Measurements from ENCODE around the gene TWF2. TPM values are rescaled to one million over a fixed set of nuclear protein-coding genes. Genes with fewer than 3 reads are reported as not detected.

TWF2 gene
- total RNA-seq, 1 experiment from 2014 or later, result 136 TPM

DNA sequence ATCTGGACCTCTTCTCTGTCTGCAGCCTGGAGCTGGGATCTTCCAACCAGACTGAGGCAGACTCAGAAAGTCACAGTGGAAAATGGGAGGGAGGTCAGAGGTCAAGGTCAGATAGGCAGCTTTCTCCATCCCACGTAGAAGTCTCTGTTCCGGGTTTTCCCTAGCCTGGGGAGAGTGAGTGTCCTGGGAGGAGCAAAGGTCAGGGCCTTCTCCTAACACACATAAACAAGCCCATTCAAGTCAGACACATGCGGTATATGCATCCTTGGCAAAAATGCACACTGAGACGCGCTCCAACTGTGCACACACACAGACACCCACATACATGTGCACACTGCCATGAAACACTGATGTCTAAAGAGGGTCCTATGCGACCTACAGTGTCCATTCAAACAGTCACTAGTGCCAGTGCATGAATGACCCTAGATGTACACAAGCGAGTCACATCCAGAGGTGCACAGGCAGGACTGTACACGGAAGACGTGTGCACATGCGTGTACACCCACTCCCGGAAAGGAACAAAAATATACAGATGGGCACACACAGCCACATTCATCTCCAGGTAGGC, 681 bp downstream of the TWF2 start:
- no peak for DNase-seq (ENCODE audit: low read depth)

DNA sequence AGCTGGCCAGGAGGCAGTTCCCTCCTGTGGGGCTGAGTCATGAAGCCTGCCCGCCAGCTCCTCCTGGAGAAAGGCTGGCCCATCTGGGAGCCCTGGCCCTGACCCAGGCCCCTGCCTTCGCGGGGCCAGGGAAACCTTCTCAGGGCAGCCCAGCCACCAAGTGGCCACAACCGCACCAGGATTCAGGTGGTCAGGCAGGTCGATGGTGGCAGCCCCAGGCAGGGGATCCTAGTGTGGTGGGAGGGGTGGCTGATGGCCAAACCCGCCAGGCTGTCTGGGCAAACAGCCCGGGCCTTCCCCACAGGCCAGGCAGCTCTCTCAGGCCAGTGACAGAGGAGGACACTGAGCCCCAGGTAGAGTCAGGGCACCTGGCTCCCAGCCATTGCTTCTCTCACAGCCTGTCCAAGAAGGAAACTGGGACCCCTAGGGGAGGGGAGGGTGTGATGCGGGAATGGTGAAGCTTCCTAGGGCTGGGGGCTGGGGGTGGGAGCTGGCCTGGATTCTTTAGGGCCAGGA, 1.2 kb downstream of the TWF2 start:
- peak; percentile 81 for DNase-seq (ENCODE audit: low read depth)

DNA sequence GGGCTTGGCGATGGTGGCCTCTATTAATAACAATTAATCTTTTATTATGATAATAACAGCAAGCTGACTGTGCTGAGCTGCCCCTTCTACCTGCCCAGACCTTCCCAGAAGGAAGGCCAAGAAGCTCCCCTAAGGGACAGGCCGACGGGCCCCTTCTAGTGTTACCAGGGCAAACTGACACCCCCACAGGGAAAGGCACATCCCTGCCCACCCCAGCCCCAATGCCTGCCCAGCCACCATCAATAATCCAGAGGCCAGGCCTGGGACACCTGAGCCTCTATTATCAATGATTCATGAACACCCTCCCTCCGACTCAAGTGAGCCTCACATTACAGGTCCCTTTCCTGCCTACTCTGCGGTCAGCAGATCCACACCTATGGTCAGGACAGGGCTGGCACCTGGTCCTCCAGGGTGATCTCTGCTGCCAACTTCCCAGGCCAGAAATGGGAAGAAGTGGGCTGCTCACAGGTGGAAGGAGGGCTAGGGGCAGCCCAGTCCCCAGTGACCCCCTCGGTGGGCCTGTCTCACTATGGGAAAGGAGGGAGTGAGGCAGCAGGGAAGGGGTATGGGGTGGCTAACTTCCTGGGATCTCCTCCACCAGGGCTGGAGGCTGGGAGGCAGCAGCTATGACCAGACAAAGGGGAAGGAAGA, 1.8 kb downstream of the TWF2 start:
- DNase-seq (ENCODE audit: low read depth), result no peak

DNA sequence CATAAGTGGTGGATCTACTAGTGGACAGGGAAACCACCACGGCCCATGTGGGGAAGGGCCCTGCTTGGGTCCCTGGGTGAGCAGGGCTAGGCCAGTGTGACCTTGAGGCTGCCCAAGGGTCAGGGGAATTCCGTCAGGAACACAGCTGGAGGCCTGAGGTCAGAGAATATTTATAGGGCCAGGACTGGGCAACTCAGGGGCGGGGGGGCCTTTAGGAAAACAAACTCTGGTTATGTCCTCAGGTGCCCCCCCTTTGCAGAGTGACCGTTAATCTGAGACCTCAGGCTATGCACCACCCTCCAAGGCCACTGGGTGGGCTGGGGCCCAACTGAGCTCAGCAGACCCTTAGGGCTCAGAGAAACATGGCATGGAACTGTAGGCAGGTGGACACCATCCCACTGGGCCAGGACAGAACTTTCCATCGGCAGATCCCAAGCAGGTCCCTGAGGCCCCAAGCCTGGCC, 2.5 kb downstream of the TWF2 start:
- no peak for DNase-seq (ENCODE audit: low read depth)

DNA sequence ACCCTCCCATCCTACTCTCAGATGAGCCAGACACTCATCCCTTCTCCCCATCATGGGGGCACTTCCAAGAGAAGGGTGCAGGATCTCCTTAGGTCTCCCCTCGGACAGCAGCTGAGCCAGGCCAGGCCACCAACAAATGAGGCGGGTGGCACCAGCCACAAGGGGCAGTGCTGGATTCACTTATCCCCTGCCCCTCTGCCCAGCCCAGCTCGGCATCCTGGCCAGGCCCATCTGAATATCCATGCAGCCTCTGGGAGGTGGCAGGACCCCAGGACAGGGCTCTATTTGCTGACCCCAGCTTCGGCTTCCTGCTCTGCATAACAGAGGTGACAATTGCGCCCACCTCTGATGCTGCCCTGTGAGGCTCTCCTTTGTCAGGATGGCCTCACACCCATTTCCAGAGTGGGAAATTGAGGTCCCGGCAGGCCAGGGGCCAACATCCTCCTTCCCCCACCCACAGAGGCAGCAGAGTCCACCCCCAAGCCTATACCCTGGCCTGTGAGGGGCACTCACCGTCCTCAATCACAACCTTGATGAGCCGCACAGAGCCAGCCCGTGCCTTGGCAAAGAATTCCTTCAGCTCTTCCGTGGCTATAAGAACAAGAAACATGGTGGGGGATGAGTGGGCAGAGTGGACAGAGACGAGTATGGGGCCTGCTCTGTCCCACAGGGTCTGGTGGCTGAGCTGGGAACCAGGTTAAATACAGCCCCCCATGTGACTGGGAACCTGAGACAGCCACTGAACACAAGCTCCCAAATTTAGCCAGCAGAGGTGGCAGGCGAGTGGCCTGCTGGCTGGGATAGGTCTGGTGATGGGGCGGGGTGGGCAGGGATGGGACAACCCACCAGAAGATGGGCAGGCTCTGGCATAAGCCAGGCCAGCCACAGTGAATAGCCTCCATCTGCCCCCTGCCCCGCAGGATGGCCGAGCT, 4.2 kb downstream of the TWF2 start:
- no peak for DNase-seq (ENCODE audit: low read depth)

DNA sequence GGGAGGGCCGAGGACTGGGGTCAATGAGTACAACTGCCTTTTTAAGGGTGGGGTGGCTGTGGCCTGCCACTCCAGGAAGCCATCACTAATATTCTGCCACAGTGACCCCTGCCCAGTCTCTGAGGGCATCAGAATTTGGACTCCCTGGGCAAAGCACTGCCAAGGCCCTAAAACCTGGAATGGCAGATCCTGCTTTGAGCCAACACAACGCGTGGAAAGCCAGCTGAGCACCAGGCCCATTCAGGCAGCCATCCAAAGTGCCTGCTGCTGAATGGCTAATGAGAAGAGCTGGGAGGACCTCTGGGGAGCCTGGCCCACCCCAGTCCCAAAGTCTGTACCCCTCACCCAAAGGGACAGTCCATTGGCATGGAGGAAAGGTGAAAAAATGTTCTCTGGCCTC, 5.0 kb downstream of the TWF2 start:
- DNase-seq (ENCODE audit: low read depth), result no peak

DNA sequence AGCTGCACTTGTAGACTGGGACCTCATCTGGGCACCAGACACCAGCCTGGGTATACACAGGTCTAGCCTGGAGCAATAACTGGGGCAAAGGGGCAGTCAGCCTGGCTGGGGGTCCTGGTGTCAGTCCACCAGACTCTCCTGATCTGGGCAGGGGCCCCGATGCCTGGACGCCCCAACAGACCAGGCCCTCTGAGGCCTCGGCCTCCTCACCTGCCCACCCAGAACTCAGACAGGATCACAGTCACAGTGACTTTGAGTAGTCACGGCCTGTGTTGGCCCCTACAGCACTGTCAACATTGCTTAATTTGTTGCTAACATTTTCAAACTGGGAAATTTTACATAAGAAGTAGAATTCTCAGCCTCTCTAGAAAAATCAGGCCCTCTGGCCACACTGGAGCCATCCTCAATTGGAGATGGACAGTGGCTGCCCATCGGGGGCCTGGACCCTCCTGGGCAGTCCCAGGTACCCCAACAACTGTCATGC, 5.8 kb downstream of the TWF2 start:
- DNase-seq (ENCODE audit: low read depth), result no peak

DNA sequence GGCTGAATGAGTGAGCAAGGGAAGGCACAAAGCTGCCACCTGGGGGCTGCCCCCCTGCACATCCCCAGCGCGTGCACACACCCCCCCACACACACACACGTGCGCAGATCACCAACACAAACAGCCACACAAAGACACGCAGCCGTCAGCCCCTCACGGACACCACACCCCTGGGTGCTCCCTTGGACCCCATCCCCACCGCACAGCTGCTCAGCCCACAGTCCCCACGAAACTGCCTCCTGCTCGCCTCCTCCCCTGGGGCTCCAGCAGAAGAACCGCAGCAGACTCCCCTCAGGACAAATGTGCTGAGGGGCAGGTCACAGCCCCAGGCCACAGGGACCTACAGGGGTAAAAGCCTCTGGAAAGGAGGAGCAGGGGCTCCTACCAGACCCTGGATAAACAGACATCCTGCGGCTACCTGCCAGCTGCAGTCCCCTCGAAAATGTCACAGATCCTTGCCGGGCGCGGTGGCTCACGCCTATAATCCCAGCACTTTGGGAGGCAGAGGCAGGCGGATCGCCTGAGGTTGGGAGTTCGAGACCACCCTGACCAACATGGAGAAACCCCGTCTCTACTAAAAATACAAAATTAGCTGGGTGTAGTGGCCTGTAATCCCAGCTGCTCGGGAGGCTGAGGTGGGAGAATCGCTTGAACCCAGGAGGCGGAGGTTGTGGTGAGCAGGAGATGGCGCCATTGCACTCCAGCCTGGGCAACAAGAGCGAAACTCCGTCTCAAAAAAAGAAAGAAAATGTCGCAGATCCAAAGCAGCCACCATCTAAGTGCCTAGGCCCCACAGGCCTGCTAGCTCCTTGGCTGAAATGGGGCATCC, 6.5 kb downstream of the TWF2 start:
- no peak for DNase-seq (ENCODE audit: low read depth)

DNA sequence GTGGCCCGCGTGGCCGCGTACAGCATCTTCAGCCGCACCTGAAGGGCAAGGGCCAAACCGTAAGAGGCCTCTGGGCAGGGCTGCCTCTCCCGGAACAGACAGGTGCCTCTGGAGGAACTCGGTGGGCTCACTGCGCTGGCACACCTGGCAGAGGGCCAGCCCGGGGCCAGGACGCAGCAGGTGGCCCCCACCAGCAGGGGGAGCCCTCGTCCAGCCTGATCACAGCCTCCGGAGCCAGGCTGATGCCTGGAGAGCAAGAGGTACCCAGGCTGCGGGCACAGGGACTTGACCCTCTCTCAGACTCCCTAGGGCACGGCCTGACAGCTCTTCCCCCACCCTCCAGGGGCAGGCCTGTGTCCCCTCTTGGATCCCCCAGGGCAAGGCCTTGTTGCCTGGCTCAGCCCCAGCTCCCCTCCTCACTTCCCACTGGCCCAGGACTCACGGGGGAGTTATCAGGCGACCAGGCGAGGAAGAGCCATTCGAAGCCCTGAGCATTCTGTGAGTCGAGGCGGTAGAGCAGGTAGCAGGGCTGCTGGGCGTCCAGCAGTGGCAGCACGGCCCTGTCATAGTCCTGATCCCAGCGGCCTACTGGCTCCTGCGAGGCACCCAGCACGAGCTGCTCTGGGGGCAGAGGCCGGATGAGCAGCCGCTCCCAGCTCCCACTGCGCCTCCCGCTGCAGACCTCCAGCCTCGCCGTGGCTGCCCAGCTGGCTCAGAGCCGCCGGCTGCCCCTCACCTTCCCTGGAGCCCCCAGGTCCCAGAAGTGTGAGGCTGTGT, 7.3 kb downstream of the TWF2 start:
- peak; percentile 35 for DNase-seq (ENCODE audit: low read depth)

DNA sequence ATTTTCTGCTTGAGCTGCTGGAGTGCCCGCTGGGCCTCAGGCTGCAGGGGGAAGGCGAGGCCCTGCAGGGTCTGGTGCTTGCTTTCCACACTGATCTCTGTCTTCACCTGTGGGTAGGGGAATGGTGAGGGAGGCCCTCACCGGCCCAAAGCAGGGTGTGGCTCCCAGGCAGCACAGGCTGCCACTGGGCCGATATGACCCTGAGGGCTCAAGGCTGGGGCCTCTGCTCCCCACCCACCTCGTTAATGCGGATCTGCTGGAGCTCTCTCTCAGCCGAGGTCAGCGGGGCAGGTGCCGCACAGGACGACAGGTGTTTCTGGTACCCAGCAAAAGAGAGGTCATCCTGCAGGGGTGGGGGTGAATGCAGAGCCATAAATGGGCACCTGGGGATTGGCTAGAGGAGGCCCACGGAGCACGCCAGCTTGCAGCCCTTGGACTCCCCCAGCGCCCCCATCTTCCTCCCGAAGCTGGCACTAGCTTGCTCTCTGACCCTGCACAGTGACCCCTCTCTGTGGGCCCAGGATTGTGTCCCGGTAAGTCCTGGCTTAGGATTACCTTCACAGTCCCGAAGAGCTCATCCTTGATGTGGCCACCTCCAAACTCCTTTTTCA, 8.0 kb downstream of the TWF2 start:
- no peak for DNase-seq (ENCODE audit: low read depth)

DNA sequence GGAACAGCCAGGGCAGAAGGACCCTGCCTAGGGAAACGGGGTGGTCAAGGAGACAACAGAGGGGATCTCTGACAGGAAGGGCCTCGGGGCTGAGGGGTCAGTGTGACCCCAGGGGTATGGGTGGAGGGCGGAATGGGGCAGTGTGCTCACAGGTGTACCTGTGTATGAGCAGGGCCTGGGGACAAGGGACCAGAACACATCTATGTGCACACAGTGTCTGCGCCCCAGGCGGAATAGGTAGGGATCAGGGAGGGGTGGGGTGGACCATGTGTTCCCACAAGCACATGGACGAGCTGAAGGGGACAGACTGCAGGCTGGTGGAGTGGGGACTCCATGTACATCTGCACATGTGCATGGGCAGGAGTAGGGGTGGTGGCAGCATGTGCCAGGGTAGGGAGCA, 8.5 kb downstream of the TWF2 start:
- DNase-seq (ENCODE audit: low read depth), result no peak

DNA sequence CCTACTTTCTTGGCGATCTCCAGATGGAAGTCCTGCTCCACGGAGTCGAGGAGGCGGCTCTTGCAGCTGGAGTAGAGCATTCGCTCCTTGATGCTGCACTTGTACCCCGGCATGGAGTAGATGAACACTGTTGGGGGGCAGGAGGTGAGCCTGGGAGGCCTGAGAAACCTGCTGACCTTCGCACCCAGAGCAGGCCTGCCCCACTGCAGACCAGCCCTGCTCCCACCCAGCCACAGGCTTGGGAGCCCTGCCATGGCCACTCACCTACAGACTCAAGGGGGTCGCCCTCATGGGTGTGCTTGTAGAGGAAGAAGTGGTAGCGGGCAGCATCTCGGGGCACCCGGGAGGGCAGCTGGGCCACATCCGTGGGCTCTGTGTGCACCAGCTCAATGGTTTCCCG, 9.3 kb downstream of the TWF2 start:
- no peak for DNase-seq (ENCODE audit: low read depth)

DNA sequence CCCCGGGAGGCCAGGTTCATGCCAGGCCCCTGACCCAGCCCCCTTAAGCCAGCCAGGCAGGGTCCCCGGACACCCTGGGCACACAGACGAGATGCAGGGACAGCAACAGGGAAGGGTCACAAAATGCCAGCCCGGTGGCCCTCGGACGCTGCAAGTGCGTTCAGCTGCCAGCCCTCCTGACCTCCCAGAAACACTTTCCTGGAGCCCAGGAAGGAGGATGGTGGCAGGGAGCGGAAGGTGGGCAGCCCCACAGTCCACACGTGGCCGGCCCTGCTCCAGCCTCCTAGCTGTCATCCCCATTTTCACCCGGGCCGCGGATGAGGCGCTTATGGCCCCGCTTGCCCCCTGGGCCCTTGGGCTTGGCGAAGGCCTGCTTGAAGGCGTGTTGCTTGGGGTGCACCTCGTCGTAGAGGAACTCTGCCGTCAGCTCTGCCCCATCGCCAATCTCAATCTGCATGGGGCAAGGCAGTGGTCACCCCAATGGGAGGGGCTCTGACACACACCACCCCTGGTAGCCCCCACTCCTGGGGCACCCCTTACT, 10.1 kb downstream of the TWF2 start:
- no peak for DNase-seq (ENCODE audit: low read depth)

DNA sequence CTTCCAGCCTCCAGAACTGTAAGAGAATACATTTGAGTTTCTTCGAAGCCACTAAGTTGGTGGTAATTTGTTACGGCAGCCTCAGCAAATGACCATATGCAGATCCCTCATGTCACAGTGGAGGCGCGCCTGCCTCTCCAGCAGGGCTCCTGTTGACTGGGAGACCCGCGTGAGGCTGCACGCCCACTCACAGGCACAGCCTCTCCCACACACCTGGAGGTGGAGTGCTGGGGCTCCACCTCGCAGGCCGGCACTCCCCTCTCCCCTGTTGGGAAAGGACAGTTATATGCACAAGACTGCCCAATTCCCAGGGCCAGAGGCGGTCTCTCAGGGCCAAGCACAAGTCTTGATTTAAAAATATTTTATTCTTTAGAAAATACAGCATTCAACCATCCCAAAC, 10.7 kb downstream of the TWF2 start:
- DNase-seq (ENCODE audit: low read depth), result no peak

DNA sequence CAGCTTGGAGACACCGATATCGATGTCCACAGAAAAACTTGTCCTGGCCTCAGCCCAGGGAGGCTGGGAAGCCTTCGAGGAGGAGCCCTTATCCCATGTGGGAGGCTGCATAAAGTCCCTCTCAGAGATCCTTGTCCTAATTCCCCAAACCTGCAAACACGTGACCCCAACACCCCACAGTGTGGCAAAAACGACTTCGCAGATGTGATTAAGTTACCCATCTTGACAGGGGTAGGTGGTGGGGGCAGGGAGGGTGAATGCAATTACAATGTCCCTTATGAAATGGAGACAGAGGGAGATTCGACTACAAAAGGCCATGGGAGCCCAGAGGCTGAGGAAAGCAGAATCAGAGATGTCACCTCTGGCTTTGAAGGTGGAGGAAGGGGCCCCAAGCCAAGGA, 11.2 kb downstream of the TWF2 start:
- DNase-seq (ENCODE audit: low read depth), result no peak

DNA sequence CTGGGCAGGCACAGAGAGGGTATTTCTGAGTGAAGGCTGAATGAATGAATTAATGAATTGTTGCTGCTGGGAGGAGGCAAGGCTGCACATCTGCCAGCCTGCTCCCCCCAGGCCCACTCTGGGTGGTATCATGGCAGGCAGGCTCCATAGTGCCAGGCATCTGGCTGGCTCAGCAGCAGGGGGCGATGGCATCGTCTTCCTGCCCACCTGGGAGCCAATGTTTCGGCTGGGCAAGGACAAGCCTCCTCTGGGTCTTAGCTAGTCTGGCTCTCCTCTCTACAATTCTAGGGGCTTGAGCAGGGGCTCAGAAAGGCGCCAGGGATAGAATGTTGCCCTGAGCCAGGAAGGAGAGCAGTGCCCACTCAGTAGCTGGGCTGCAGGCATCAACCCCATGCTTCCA, 11.8 kb downstream of the TWF2 start:
- no peak for DNase-seq (ENCODE audit: low read depth)

DNA sequence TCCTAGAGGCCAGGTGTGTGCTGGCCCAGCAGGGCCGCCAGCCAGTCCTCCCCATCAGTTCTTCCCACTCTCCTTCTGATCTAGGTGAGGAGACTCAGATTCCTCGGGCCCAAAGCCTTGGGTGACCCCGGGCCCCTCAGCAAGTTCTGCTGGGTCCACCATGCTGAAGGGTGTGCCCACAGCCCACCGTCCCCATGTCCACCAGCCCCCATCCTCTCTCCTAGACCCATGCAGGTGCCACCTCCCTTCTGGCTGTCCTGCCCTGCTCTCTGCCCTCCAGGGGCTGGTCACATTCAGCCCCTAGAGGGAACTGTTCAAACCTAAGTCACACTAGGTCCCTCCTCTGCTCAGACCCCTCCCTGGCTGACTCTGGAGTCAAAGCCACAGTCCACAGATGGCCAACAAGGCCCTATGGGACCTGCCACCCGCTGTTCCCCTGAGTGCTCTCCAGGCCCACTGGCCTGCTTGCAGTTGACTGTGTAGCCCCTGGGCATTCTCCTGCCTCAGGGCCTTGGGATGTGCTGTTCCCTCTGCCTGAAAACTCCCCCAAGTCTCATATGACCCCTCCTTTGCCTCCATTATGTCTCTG, 12.6 kb downstream of the TWF2 start:
- no peak for DNase-seq (ENCODE audit: low read depth)

DNA sequence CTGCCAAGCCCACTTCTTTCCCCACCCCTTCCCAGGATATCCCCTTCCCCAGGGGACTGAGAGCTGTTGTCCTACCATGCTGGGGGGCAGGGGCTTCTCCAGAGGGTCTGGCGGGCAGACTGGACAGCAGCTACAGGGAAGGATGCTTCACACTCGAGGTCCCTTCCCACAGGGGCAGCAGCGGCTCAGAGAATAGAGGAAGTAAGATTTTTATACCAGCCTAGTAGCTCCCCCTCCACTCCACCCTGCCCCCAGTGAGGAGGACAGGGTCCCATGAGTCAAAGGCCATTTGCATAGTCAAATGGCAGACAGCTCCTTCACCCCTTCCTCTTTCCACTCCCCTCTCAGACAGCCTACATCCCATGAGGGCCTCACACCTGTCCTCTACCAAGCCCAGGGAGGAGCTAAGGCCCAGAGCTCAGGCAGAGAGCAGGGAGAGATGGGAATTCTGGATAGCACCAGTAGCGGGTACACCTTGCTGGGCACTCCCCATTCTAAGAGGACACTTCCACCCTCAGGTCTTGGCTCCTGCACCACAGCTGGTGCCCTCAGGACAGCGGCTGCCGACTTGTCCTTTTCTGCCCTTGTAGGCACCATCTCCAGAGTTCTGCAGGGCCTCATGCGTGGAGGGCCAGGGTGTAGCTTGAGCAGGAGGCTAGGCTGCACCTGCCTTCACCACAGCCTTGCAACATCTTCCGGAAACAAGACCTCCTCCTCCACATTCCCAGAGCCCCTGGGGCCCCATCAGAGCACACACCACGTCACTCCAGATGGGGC, 13.3 kb downstream of the TWF2 start, which contains the start of gene TLR9:
Gene TLR9, minus strand, starts transcription at position 194 of the 777 bp plus-strand sequence. Its CDS starts 116 bp downstream, at position 78.
- no peak for DNase-seq (ENCODE audit: low read depth)
